Effector CD8-positive, alpha-beta T cell (primary cell): ENCODE data around the gene WASHC2C.
"Not testable (repeated sequence)": the region's sequence is repeated elsewhere in the genome, so short reads cannot be mapped to it uniquely, and the experiment has no call there.

Experiments
- DNase-seq: peaks from one replicate; lab custom pipeline; 2025; lab: John Stamatoyannopoulos, UW

Gene WASHC2C

GRCh38 chr10:45761622-45762021 is 34.6 kb downstream of the WASHC2C start:
- DNase-seq = not testable (repeated sequence)

GRCh38 chr10:45763037-45763436 is 36.0 kb downstream of the WASHC2C start:
- DNase-seq = not testable (repeated sequence)

GRCh38 chr10:45768334-45768733 is 41.3 kb downstream of the WASHC2C start:
- DNase-seq = not testable (repeated sequence)

- DNase-seq = not testable (repeated sequence)
Observed at GRCh38 chr10:45771757-45772461, 44.8 kb downstream of the WASHC2C start.

- not testable (repeated sequence) for DNase-seq
Observed at GRCh38 chr10:45786217-45786616, 59.2 kb downstream of the WASHC2C start.

GRCh38 chr10:45787212-45787741 is 60.2 kb downstream of the WASHC2C start:
- not testable (repeated sequence) for DNase-seq

GRCh38 chr10:45789991-45790390 is 62.9 kb downstream of the WASHC2C start:
- DNase-seq = not testable (repeated sequence)

GRCh38 chr10:45790694-45791426 is 63.8 kb downstream of the WASHC2C start:
- not testable (repeated sequence) for DNase-seq

GRCh38 chr10:45794761-45795160 is 67.7 kb downstream of the WASHC2C start:
- DNase-seq = not testable (repeated sequence)

- DNase-seq = not testable (repeated sequence)
Observed at GRCh38 chr10:45803060-45804010, 76.3 kb downstream of the WASHC2C start.

GRCh38 chr10:45804996-45805395 is 77.9 kb downstream of the WASHC2C start:
- DNase-seq = not testable (repeated sequence)

GRCh38 chr10:45809837-45810236 is 82.8 kb downstream of the WASHC2C start:
- no peak for DNase-seq

- DNase-seq = no peak
Observed at GRCh38 chr10:45811075-45811474, 84.0 kb downstream of the WASHC2C start.

GRCh38 chr10:45812959-45813358 is 85.9 kb downstream of the WASHC2C start:
- not testable (repeated sequence) for DNase-seq

GRCh38 chr10:45814146-45814545 is 87.1 kb downstream of the WASHC2C start:
- DNase-seq = not testable (repeated sequence)

GRCh38 chr10:45817130-45817859 is 90.2 kb downstream of the WASHC2C start:
- DNase-seq = no peak

GRCh38 chr10:45817912-45818311 is 90.8 kb downstream of the WASHC2C start:
- DNase-seq = no peak

- DNase-seq = no peak
Observed at GRCh38 chr10:45819552-45819951, 92.5 kb downstream of the WASHC2C start.

- DNase-seq = not testable (repeated sequence)
Observed at GRCh38 chr10:45820107-45820830, 93.2 kb downstream of the WASHC2C start.

GRCh38 chr10:45822918-45823317 is 95.9 kb downstream of the WASHC2C start:
- not testable (repeated sequence) for DNase-seq
